H1 (cell line): ENCODE data around the gene PPP6C. TPM values are rescaled to one million over a fixed set of nuclear protein-coding genes. Genes with fewer than 3 reads are reported as not detected.

Source experiments
- CTCF ChIA-PET: fragments of 300-600 bp; sonication (Branson Sonifier 250); formaldehyde crosslinking; loops from one replicate; lab custom pipeline; 2021; ENCODE audit not compliant: partially characterized antibody; lab: Charles Lee
- POLR2A ChIA-PET: fragments of 300-600 bp; sonication (Branson Sonifier 250); formaldehyde crosslinking; loops from one replicate; lab custom pipeline; 2021; ENCODE audit warnings: inconsistent platforms; ENCODE audit not compliant: partially characterized antibody; lab: Charles Lee
- DNase-seq, 2 experiments: peaks; one replicate each; pipeline versions ENCODE4 v3.0.0 to v3.0.0-alpha.2; 2010 to 2022; ENCODE audit warnings: low spot score in 2 of 2, low read depth in 1 of 2, mixed read lengths in 1 of 2
- FAIRE-seq: peaks from 2 replicates; lab custom pipeline; 2011; peaks lifted over from hg19 to GRCh38; lab: Jason Lieb, UNC
- H2AFZ ChIP-seq: 2 replicates; pipeline ENCODE4 v1.8.1; 2012; ENCODE audit warnings: low read length, inconsistent platforms
- H2AK5ac ChIP-seq: 2 replicates; pipeline ENCODE4 v1.6.1; 2013; ENCODE audit warnings: low read depth, low read length
- H2BK120ac ChIP-seq: replicated peaks from 2 replicates; pipeline ENCODE3; 2013; ENCODE audit warnings: low read depth, low read length, inconsistent platforms
- H2BK12ac ChIP-seq: 2 replicates; pipeline ENCODE4 v1.6.1; 2013; ENCODE audit warnings: low read depth, low read length
- H2BK15ac ChIP-seq: 2 replicates; pipeline ENCODE4 v1.6.1; 2013; ENCODE audit warnings: low read length
- H2BK20ac ChIP-seq: 2 replicates; pipeline ENCODE4 v1.6.1; 2013; ENCODE audit warnings: low read length
- H2BK5ac ChIP-seq: 2 replicates; pipeline ENCODE4 v1.6.1; 2013; ENCODE audit warnings: low read depth, low read length
- H3K14ac ChIP-seq: 2 replicates; pipeline ENCODE4 v1.6.1; 2013; ENCODE audit warnings: inconsistent platforms; ENCODE audit not compliant: insufficient read length
- H3K18ac ChIP-seq: 2 replicates; pipeline ENCODE4 v1.6.1; 2013; ENCODE audit warnings: low read length; ENCODE audit errors: extremely low read depth
- H3K23ac ChIP-seq: 2 replicates; pipeline ENCODE4 v1.6.1; 2013; ENCODE audit warnings: inconsistent platforms; ENCODE audit not compliant: insufficient read length
- H3K23me2 ChIP-seq: 2 replicates; pipeline ENCODE4 v1.6.1; 2013; ENCODE audit warnings: low read depth, low read length
- H3K27ac ChIP-seq: 2 replicates; pipeline ENCODE4 v1.6.1; 2011; ENCODE audit warnings: low read depth, low read length, inconsistent platforms
- H3K27me3 ChIP-seq, 4 experiments: replicated peaks in 1 of 4; 1 replicate in 1 of 4; 2 replicates in 3 of 4; pipeline versions ENCODE4 v1.6.1 to v1.8.1; 2011 to 2013; ENCODE audit warnings: low read length in 3 of 4, mild to moderate bottlenecking in 3 of 4, inconsistent platforms in 2 of 4, mixed read lengths in 2 of 4, moderate library complexity in 1 of 4; ENCODE audit not compliant: control insufficient read depth in 3 of 4, insufficient read depth in 3 of 4; ENCODE audit errors: extremely low read depth in 1 of 4
- H3K36me3 ChIP-seq, 4 experiments: 2 replicates each; pipeline versions ENCODE4 v1.6.1 to v1.8.1; 2011 to 2013; ENCODE audit warnings: mild to moderate bottlenecking in 4 of 4, low read length in 3 of 4, moderate library complexity in 2 of 4, control low read depth in 1 of 4, inconsistent platforms in 1 of 4; ENCODE audit not compliant: insufficient read depth in 4 of 4, control insufficient read depth in 2 of 4
- H3K4ac ChIP-seq: replicated peaks from 2 replicates; pipeline ENCODE3; 2013; ENCODE audit warnings: low read length, low read depth, mixed read lengths, inconsistent platforms; ENCODE audit not compliant: insufficient read length
- H3K4me1 ChIP-seq, 4 experiments: replicated peaks in 1 of 4; 1 replicate in 1 of 4; 2 replicates in 3 of 4; pipeline versions ENCODE4 v1.6.1 to v1.8.1; 2011 to 2013; ENCODE audit warnings: low read length in 3 of 4, inconsistent platforms in 2 of 4, mixed read lengths in 1 of 4; ENCODE audit not compliant: insufficient read depth in 4 of 4, control insufficient read depth in 3 of 4
- H3K4me2 ChIP-seq, 2 experiments: 2 replicates each; pipeline versions ENCODE4 v1.6.1 to v1.8.1; 2011 to 2013; ENCODE audit warnings: low read depth in 2 of 2, low read length in 2 of 2, control low read depth in 1 of 2, inconsistent platforms in 1 of 2, mild to moderate bottlenecking in 1 of 2; ENCODE audit not compliant: insufficient read depth in 1 of 2
- H3K4me3 ChIP-seq, 4 experiments: fragments of 200-600, 300-600 bp in 1 of 4; sonication (generic), shearing (Covaris generic), sonication (Bioruptor Twin) in 1 of 4; 2 replicates each; pipeline versions ENCODE4 v1.5.1 to v1.8.1; 2011 to 2016; ENCODE audit warnings: low read length in 4 of 4, low read depth in 3 of 4, control low read depth in 2 of 4, inconsistent platforms in 2 of 4, mild to moderate bottlenecking in 2 of 4, mixed read lengths in 1 of 4, moderate library complexity in 1 of 4; ENCODE audit not compliant: insufficient read depth in 2 of 4; ENCODE audit errors: extremely low read depth in 1 of 4
- H3K56ac ChIP-seq: replicated peaks from 2 replicates; pipeline ENCODE3; 2013; ENCODE audit warnings: low read depth, mild to moderate bottlenecking, mixed read lengths, low read length, inconsistent platforms; ENCODE audit not compliant: insufficient read length
- H3K79me1 ChIP-seq: 2 replicates; pipeline ENCODE4 v1.6.1; 2013; ENCODE audit warnings: low read depth, low read length, control low read depth
- H3K79me2 ChIP-seq, 2 experiments: 2 replicates each; pipeline versions ENCODE4 v1.6.1 to v1.8.1; 2012 to 2013; ENCODE audit warnings: low read length in 2 of 2, mild to moderate bottlenecking in 2 of 2, inconsistent platforms in 1 of 2; ENCODE audit not compliant: insufficient read depth in 2 of 2, control insufficient read depth in 1 of 2
- H3K9ac ChIP-seq, 4 experiments: replicated peaks in 1 of 4; 1 replicate in 1 of 4; 2 replicates in 3 of 4; pipeline versions ENCODE4 v1.6.1 to v1.8.1; 2011 to 2013; ENCODE audit warnings: low read depth in 3 of 4, low read length in 3 of 4, control low read depth in 2 of 4, mild to moderate bottlenecking in 2 of 4, moderate library complexity in 2 of 4, inconsistent platforms in 1 of 4; ENCODE audit errors: extremely low read depth in 1 of 4
- H3K9me3 ChIP-seq, 2 experiments: 2 replicates each; pipeline versions ENCODE4 v1.6.1 to v1.8.1; 2012 to 2013; ENCODE audit warnings: mild to moderate bottlenecking in 2 of 2, moderate library complexity in 2 of 2, control low read depth in 1 of 2, inconsistent platforms in 1 of 2, low read depth in 1 of 2, low read length in 1 of 2, mixed read lengths in 1 of 2; ENCODE audit not compliant: insufficient read depth in 2 of 2
- H4K20me1 ChIP-seq, 2 experiments: replicated peaks in 1 of 2; 2 replicates each; pipeline versions ENCODE3 to v1.8.1; 2011 to 2013; ENCODE audit warnings: inconsistent platforms in 2 of 2, low read length in 2 of 2, mild to moderate bottlenecking in 1 of 2; ENCODE audit not compliant: insufficient read depth in 2 of 2, control insufficient read depth in 1 of 2
- H4K5ac ChIP-seq: 2 replicates; pipeline ENCODE4 v1.6.1; 2013; ENCODE audit warnings: low read length, low read depth, mixed read lengths, inconsistent platforms; ENCODE audit not compliant: insufficient read length
- H4K8ac ChIP-seq: 2 replicates; pipeline ENCODE4 v1.8.0; 2013; ENCODE audit warnings: mild to moderate bottlenecking, moderate library complexity, low read length, inconsistent platforms; ENCODE audit not compliant: insufficient read depth; ENCODE audit errors: extremely low read depth
- H4K91ac ChIP-seq: replicated peaks from 2 replicates; pipeline ENCODE3; 2013; ENCODE audit warnings: low read length, mixed read lengths, inconsistent platforms; ENCODE audit not compliant: insufficient read length
- KDM4A ChIP-seq: IDR thresholded peaks from one replicate; pipeline ENCODE4 v1.7.1; 2012; ENCODE audit warnings: low read depth, mild to moderate bottlenecking, moderate library complexity, low read length, inconsistent platforms; ENCODE audit not compliant: severe bottlenecking
- POU5F1 ChIP-seq: IDR thresholded peaks from 2 replicates; pipeline ENCODE4 v1.6.1; 2011; ENCODE audit warnings: low read depth, mild to moderate bottlenecking, low read length, moderate library complexity
- SRF ChIP-seq: IDR thresholded peaks from 2 replicates; pipeline ENCODE4 v1.6.1; 2011; ENCODE audit warnings: mild to moderate bottlenecking, low read depth, low read length, moderate library complexity
- WGBS, 2 experiments: shearing (Covaris generic) in 1 of 2; methylation state at CpG; one replicate each; pipeline versions ENCODE4 v1.1.6 to v1.1.7; 2013 to 2015; ENCODE audit warnings: low lambda C conversion rate in 2 of 2, mixed read lengths in 2 of 2, inconsistent platforms in 1 of 2, low coverage in 1 of 2, missing lambda C conversion rate in 1 of 2; ENCODE audit not compliant: insufficient replicate concordance in 2 of 2, insufficient coverage in 1 of 2, insufficient read length in 1 of 2; ENCODE audit errors: extremely low coverage in 1 of 2, missing lambda C conversion rate in 1 of 2; 5-methylcytosine and 5-hydroxymethylcytosine counted together
- polyA plus RNA-seq, 7 experiments: library from polyadenylated mRNA; depleted of rRNA in 3 of 7; stranded (reverse) in 5 of 7; unstranded in 2 of 7; fragments of >200 nt in 5 of 7; fragments of 200-250 nt in 2 of 7; gene quantifications; 1 replicate in 5 of 7; 2 replicates in 1 of 7; 4 replicates in 1 of 7; pipeline versions ENCODE4 v1.2.1 to v1.2.3, GENCODE V29; 2011 to 2013; ENCODE audit warnings: missing spikeins in 2 of 7, mixed read lengths in 2 of 7
- total RNA-seq: library from RNA; stranded (reverse); fragmentation: NEBNext Ultra II Directional; extraction: Animal tissue kit (Norgen Biotek cat#: 25700); gene quantifications from 2 replicates; pipeline ENCODE4 v1.2.1, GENCODE V29; 2021
- TF ChIP-seq, protein P1 (sequence below): IDR thresholded peaks from 2 replicates; pipeline ENCODE4 v1.6.1; 2011; ENCODE audit warnings: low read depth, mild to moderate bottlenecking, low read length; ENCODE audit not compliant: insufficient read depth

PPP6C gene
- total and polyA plus RNA-seq, 2 of the 8 experiments (the other 6 are each of a cell fraction or from before 2014, with no cell fraction given): 22.8 to 52.3 TPM

DNA sequence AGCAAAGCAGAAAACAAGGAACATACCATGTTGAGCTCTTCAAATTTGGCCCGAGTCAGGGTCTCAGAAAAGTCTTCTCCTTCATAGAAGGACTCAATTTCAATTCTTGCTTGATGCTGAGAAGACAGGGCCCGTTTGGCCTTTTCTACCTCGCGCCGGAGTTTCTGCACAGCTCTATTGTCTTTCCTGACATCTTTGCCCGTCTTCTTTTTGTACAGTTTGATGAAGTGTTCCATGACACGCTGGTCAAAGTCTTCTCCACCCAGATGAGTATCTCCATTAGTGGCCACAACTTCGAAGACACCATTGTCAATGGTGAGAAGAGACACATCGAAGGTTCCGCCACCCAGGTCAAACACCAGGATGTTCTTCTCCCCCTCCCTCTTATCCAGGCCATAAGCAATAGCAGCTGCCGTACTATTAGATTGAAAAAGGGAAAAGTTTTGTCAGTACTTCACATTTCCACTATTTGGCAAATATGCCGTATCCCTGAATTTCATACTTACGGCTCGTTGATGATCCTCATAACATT is 49.4 kb upstream of the PPP6C start:
- Histone ChIP-seq H4K5ac (no peak overlapping the region), H3K27me3 (peaks cover 0 to 2% (median 0%) of the 10 kb centered on the region in 4 experiments; a peak in 1 of 7 replicates), H3K36me3 (peaks cover 23 to 57% (median 42%) of the 10 kb centered on the region in 4 experiments), H2BK5ac (no peak overlapping the region), H3K14ac (no peak overlapping the region), H2BK15ac (no peak overlapping the region), H4K20me1 (peaks cover 0 to 17% of the 10 kb centered on the region in 2 experiments), H2BK20ac (no peak overlapping the region), H3K9me3 (no peaks in the 10 kb centered on the region), H3K18ac (no peak overlapping the region), H3K56ac (no peak overlapping the region), H3K4me3 (peak overlapping the region in 1 of 4 experiments; percentile 75; a peak in 1 of 8 replicates), H3K9ac (no peak overlapping the region; a peak in 2 of 7 replicates), H3K4ac (no peak overlapping the region), H2BK120ac (no peak overlapping the region), H3K4me2 (peak overlapping the region in 1 of 2 experiments; percentile 14; a peak in 2 of 4 replicates), H3K23ac (no peak overlapping the region), H3K23me2 (peaks cover 9% of the 10 kb centered on the region; the same call in 1 of the 2 replicates), H4K91ac (no peak overlapping the region), H3K4me1 (peaks cover 0 to 6% (median under 1%) of the 10 kb centered on the region in 4 experiments; a peak in 1 of 7 replicates), H3K79me1 (0 out of 2 replicates have a peak, but pooled peaks cover 3% of the 10 kb centered on the region), H2AFZ (no peak overlapping the region), H4K8ac (no peak overlapping the region; the same call in 1 of the 2 replicates), H3K79me2 (peaks cover 7 to 33% of the 10 kb centered on the region in 2 experiments), H2AK5ac (no peak overlapping the region), H3K27ac (no peak overlapping the region), H2BK12ac (no peak overlapping the region)
- 93% methylated on average over 13 of the region's 14 CpGs; no CpG with 5 or more reads in 1 of the 2 experiments for WGBS, 2 experiments
- FAIRE-seq (no peak), DNase-seq (no peak)
- TF ChIP-seq SRF (no peak), POU5F1 (no peak), KDM4A (no peak)
- TF ChIP-seq, protein P1, sequence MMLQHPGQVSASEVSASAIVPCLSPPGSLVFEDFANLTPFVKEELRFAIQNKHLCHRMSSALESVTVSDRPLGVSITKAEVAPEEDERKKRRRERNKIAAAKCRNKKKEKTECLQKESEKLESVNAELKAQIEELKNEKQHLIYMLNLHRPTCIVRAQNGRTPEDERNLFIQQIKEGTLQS: no peak
- ChIA-PET CTCF (interaction anchor here (0.6 kb wide), 1 partner anchor 117 kb away, joined by 3 read pairs; no protein-coding TSS in a partner anchor), POLR2A (interaction anchor here (0.9 to 1.7 kb wide), 4 partner anchors 9 to 133 kb away, joined by 3 to 7 read pairs (median 4); partner anchors contain the start of gene RABEPK)
